Neutrophil (primary cell): ENCODE measurements around the gene CDCA4.
A peak's percentile ranks its signal among the peaks of the same experiment; 100 is the strongest.

Experiments
- H3K27ac ChIP-seq: fragments of 200-600 bp; sonication (generic); 2 replicates; pipeline ENCODE4 v1.5.1; 2016; ENCODE audit warnings: mild to moderate bottlenecking, moderate library complexity
- H3K27me3 ChIP-seq: fragments of 200-600 bp; sonication (generic); 2 replicates; pipeline ENCODE4 v1.6.0; 2016; ENCODE audit warnings: mild to moderate bottlenecking
- H3K36me3 ChIP-seq: fragments of 200-600 bp; sonication (generic); 2 replicates; pipeline ENCODE4 v1.5.1; 2017
- H3K4me1 ChIP-seq, 2 experiments: fragments of 200-600 bp in 1 of 2; sonication (generic) in 1 of 2; 1 replicate in 1 of 2; 2 replicates in 1 of 2; pipeline versions ENCODE4 v1.5.1 to v1.6.1; 2013 to 2016; ENCODE audit warnings: low read depth in 1 of 2, low read length in 1 of 2, mild to moderate bottlenecking in 1 of 2, moderate library complexity in 1 of 2; ENCODE audit not compliant: control insufficient read depth in 1 of 2, insufficient read depth in 1 of 2
- H3K4me3 ChIP-seq, 2 experiments: fragments of 200-600 bp in 1 of 2; sonication (generic) in 1 of 2; 1 replicate in 1 of 2; 2 replicates in 1 of 2; pipeline ENCODE4 v1.5.1; 2013 to 2016; ENCODE audit warnings: low read depth in 1 of 2, low read length in 1 of 2, mild to moderate bottlenecking in 1 of 2, moderate library complexity in 1 of 2
- H3K9me3 ChIP-seq: fragments of 200-600 bp; sonication (generic); 2 replicates; pipeline ENCODE4 v1.5.1; 2016
- CTCF ChIP-seq: fragments of 200-600 bp; sonication (generic); IDR thresholded peaks from 2 replicates; pipeline ENCODE4 v1.5.1; 2016; ENCODE audit warnings: antibody characterized with exemption

Gene CDCA4

GRCh38 chr14:104979758-104980610, 40.9 kb downstream of the CDCA4 start:
- Histone ChIP-seq H3K9me3 (no peaks in the 10 kb centered on the region), H3K27ac (no peak overlapping the region), H3K36me3 (no peaks in the 10 kb centered on the region), H3K4me1 (peaks cover 8 to 11% of the 10 kb centered on the region in 2 experiments), H3K27me3 (peaks cover 66% of the 10 kb centered on the region), H3K4me3 (no peak overlapping the region)
- no peak for TF ChIP-seq CTCF

- no peaks in the 10 kb centered on the region for H3K36me3 ChIP-seq
- no peak overlapping the region for H3K27ac ChIP-seq
- peaks cover 7 to 11% of the 10 kb centered on the region in 2 experiments for H3K4me1 ChIP-seq
- peaks cover 69% of the 10 kb centered on the region for H3K27me3 ChIP-seq
- no peaks in the 10 kb centered on the region for H3K9me3 ChIP-seq
- no peak overlapping the region for H3K4me3 ChIP-seq
- TF ChIP-seq CTCF, result no peak
These were observed 41.9 kb downstream of the CDCA4 start for GRCh38 chr14:104978746-104979691.

DNA sequence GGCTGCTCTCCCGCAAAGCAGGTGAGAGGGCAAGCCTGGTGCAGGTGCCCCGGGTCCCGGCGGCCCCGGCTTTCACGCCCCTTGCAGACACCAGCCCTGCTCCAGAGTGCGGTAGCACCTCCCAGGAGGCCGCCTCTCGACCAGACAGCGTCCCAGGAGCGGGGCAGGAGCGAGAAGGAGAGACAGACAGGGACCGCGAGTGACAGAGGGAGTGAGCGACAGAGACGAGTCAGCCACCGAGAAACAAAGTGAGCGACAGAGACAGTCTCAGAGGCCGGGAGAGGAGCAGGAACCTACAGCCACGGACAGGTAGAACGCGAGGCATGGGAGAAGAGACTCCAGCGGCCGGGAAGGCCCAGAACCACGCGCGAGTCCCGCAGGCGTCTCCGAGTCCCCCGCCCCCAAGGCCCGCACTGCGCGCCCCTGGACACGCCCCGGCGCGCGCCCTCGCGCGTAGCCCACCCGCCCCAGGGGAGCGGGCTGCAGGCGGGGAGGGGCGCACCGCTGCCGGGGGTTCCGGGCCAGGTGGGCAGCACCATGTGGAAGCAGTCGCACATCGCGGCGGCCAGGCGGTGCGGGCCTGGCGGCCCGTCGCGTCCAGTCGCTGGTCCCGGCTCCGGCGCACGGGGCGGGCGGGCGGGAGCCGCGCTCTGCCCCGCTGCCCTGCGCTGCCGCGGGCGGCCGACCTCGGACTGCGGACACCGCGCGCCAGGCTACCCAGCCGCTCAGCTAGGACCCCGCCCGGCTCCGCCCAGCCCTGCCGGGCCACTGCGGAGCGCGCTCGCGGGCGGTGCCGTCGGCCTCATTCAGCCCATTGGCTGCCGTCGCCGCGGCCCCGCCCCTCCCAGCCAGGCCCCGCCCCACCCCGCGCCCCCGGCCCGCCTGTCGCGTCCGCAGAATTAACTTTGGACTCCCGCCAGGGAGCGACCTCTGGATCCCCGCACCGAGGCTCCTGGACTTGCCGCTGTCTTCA, 42.9 kb downstream of the CDCA4 start, which contains the start of gene AHNAK2:
Gene AHNAK2, minus strand, starts transcription at position 694 of the 973 bp plus-strand sequence. Its CDS starts 137 bp downstream, at position 557.
- TF ChIP-seq CTCF, result no peak
- Histone ChIP-seq H3K9me3 (no peaks in the 10 kb centered on the region), H3K27me3 (peaks cover 69% of the 10 kb centered on the region), H3K4me3 (peak within 1 kb of the TSS; percentile 18 to 31), H3K27ac (no peak within 1 kb of the TSS), H3K36me3 (no peaks in the 10 kb centered on the region), H3K4me1 (peaks cover 7 to 11% of the 10 kb centered on the region in 2 experiments)

- Histone ChIP-seq H3K27ac (no peak overlapping the region), H3K27me3 (peaks cover 69% of the 10 kb centered on the region), H3K4me3 (no peak overlapping the region), H3K36me3 (no peaks in the 10 kb centered on the region), H3K9me3 (no peaks in the 10 kb centered on the region), H3K4me1 (peaks cover 7 to 11% of the 10 kb centered on the region in 2 experiments)
- no peak for TF ChIP-seq CTCF
These were observed 43.7 kb downstream of the CDCA4 start for GRCh38 chr14:104977008-104977680.
